HG03354 (cell line): ENCODE results near the gene LPIN1.

Source experiments
- ATAC-seq: cut with Tn5 transposase; IDR thresholded peaks from one replicate; pipeline ENCODE4 v1.9.1; 2021; ENCODE audit warnings: mild to moderate bottlenecking; ENCODE audit not compliant: unreplicated experiment, poor library complexity, severe bottlenecking

The LPIN1 gene

DNA sequence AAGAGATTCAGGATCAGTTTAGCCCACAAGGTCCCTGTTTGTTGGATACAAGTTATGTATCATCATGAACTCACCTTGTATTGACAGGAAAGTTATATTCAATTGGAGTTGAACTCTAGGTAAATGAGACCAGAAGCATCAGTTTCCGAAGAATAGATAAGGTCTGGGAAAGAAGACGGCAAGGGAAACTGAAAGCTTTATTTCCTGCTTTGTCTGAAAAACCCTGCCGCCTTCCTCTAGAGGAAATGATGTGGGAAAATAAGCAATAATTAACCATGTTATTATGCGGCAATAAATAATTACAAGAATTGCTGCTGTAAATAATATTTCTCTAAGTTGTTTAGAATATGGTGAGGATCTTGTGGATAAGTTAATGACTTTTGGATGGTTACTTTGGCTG, 32.0 kb downstream of the LPIN1 start:
- no peak for ATAC-seq

DNA sequence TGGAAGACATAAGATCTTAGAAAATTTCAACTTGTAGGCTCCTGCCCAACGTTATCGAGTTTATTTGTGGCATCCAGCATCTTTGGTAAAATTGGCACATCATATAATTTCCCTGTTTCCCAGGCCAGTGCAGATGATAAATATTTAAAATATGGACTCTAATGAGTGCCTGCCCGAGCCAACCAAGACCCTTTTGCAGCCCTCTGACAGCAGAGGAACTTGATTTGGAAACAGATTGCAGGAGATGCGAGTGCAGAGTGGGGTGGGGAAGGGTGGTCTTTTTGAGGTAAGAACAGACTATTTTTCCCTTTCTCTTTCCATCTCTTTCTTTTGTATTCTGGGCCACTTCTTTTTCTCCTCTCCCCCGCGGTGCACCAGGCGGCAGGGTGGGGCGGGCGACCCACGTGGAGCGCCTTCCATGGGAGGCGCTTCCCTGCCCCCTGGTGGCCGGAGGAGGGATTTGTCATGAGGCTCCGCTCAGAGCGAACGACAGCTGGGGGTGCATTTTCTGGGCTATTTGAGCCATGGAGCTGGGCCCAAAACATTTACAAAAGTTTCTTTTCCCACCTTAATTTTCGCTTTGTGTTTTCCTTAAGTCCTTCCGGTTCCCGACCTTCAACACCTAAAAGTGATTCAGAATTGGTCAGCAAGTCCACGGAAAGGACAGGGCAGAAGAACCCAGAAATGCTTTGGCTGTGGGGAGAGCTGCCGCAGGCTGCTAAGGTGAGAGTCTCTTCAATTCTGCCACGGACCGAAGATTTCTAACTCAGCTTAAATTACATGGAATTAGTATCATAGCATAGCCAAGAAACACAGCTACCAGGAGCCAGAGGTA, 32.7 kb downstream of the LPIN1 start:
- ATAC-seq: peak; percentile 90

DNA sequence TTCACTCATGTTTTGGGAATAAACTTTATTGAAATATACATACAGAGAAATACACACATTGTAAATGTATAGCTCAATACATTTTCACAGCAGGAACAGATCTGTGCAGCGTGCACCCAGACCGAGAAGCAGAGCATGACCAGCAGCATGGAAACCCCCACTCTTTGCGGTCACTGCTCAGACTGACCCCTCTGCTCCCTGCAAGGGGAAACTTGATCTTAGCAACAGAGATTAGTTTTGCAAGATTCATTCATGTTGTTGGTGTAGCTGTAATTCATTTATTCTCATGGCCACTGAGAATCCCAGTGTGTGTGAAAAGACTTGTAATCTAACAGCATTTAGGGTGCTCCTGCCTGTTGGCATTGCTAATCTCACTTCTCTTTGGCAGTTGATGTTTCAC, 35.2 kb downstream of the LPIN1 start:
- ATAC-seq: no peak

DNA sequence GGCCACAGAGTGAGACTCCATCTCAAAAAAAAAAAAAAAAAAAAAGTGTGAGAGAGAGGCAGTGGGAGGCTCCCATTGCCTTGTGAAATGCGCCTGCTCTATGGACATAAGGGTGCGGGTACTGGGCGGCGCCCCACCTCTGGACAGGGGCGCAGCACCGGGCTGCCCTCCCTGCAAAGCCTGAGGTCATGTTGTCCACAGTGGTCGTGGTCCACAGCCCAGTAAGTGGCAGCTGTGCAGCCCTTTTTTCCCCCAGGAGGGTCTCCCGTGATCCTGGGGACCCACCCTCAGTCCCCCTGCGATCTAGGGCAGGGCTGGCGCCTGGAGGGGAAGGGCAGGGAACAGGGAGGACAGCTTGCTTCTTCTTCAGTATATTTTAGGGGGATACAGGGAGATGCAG, 37.8 kb downstream of the LPIN1 start:
- no peak for ATAC-seq

DNA sequence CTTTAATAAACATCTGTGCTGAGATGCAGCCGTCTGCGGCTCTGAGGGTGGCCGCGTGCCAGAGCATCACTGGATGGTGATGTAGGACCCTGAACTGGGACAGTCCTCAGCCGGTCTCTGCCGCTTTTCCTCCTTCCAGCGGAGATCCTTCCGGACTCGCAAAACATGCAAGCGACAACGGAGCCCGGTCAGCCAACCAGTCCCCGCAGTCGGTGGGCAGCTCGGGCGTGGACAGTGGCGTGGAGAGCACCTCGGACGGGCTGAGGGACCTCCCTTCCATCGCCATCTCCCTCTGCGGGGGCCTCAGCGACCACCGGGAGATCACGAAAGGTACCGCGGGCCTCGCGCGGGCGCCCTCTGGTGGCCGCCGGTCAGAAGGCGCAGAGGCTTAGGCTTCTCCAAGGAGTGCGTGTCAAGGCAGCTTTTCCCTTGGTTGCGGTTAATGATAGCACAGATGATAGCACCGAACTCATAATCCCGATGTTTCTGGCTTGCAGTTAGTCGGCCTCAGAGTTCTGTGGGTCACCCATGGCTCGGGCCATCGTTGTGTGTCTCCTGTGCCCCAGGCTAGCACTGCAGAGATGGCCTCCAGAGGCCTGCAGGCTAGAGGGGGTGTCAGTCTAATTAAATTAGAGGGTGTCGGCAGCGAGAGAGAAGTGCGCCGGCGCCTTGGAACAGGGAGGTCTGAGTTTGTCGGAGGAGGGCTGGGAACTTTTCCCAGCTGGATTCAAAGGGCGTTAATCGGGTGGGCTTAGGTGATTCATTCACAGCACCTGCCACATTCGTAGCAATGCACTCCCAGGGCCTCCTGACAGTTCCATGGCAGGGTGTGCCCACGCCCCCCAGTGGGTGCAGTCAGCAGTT, 38.5 kb downstream of the LPIN1 start:
- no peak for ATAC-seq

DNA sequence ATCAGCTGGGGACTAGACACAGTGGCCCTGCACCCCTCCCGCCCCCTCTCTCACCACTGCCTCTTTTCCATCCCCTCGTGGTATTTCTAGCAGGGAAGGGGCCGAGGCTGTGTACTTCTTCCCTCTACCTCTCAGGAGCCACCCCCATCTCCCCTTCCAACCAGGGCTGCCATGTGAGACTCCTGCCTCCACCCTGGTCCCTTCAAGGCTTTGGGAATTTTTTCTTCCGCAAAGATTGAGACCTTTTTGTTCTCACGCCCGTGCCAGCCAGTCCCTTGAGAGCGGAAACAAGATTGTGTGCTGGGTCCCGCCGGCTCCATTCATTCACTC, 39.1 kb downstream of the LPIN1 start:
- no peak for ATAC-seq

DNA sequence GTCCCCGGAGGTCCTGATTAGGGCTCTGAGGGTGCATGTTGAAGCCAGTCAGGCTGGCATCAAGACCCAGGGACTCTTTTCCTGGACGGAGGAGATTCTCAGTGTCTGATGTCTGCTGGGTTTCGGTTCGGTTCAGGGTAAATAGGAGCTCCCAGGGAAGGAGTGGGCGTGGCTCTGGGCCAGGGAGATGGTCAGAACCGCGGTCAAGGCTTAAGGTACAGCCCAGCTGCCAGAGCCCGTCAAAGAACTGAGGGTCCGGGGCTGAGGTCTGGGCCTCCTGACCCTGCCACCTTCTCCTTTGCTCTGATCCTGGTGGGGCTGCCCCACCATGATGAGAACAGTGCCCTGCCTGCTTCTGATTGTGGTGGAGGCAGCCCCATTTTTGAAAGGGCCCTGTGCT, 39.8 kb downstream of the LPIN1 start:
- no peak for ATAC-seq

DNA sequence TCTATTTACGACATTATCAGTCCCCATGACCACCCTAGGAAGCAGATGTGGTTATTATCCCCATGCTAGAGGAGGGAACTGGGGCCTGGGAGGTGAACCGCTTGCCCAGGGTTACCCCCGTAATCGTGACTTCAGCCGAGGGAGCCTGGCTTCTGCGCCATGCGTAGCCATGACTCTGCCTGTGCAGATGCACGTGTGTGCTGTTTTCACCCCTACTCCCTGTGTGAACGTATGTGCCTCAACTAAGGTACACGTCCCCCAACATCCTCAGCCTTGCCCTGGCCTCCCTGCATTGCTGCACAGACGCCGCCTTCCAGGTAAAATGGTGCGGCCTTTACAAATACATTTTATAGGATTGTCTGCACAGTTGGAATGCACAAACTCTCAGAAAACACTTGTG, 40.2 kb downstream of the LPIN1 start:
- no peak for ATAC-seq

DNA sequence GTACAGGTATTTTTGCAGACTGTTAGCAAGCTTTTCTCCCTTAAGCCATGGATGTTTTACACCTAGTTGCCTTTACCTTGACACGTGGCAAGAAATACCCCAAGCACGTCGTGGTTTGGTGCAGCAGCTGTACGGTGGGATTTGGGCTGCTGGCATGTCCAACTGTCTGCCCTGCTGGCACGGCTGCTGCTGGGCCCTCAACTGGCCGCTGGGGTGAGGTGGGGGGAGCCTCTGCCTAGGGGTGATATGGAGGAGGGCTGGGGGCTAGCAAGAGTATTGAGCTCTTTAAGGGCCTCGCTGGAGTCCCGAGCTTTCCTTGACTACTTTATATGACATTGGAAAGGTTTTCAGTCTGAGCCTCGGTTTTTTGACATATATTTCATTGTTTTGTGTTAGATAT, 41.6 kb downstream of the LPIN1 start:
- no peak for ATAC-seq

DNA sequence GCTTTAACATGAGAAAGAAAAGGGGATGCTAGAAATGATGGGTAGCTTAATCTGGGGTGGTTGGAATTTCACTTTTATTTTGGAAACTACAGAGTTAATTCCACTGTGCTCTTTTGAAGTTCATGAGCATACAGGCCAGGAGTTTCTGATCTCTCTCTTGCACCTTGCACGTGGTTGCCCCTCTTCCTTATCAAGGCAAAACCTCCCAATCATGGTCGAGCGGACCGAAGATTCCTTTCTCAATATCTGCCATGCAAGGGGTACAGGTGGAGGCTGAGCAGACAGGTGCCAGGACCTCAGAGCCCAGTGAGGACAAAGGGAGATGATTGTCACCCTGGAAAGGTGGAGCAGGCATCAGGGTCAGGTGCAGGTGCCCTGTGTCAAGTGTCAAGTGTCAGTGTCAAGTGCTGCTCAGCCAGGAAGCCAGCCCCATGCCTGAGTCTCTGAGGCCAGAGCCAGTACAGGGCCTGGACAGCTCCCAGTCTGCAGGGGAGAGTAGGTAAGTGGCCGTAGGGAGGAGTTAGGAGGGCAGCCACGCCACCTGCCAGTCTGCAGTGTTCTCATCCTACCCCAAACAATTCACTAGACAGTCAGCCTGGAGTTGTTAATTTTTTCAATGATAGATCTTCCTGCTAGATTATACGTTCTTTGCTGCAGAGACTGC, 42.2 kb downstream of the LPIN1 start:
- no peak for ATAC-seq

DNA sequence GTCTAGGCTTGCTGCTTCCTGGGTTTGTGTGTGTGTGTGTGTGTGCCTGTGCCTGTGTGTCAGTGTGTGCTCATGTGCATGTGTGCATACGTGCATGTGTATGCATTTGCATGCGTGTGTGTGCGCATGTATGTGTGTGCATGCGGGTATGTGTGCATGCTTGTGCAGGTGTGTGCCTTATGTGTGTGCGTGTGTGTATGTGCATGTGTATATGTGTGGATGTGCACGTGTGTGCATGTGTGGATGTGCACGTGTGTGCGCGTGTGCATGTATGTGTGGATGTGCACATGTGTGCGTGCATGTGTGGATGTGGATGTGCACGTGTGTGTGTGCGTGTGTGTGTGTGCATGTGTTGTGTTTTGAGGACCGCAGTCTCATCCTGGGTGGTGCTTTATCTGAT, 42.8 kb downstream of the LPIN1 start:
- no peak for ATAC-seq

DNA sequence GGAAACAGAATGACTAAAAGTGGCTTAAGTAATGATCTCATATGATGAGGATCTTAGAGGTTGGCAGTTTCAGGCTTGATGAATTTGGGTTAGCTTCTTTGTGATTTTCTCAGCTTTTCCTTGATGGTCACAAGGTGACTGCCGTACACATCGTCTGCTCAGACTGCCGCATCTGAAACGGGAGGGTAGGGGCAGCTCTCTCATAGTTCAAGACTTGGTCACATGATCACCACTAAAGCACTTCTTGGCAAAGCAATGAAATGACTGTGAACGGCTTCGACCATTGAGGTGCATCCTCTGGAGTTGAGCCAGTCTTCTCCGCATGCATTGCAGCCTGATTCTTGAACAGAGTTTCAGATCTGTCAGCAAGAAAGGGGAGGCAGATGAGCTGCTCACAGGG, 43.8 kb downstream of the LPIN1 start:
- no peak for ATAC-seq

DNA sequence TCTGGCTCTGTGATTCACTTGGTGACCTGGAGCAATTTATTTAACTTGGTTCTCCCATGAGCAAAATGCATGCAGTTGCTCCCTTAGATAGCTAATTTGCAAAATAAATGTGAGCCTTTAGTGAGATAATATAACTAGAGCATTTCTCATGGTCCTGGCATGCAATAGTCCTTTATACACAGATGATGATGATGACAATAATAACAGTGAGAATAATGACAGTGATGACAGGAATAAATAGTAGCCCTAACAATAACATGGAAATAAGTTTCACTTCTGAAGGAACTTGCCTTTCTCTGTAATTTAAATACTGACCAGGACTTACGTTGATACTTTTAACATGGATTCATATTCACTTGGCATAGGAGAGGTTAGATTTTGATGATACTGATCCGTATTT, 49.2 kb downstream of the LPIN1 start:
- ATAC-seq: no peak

DNA sequence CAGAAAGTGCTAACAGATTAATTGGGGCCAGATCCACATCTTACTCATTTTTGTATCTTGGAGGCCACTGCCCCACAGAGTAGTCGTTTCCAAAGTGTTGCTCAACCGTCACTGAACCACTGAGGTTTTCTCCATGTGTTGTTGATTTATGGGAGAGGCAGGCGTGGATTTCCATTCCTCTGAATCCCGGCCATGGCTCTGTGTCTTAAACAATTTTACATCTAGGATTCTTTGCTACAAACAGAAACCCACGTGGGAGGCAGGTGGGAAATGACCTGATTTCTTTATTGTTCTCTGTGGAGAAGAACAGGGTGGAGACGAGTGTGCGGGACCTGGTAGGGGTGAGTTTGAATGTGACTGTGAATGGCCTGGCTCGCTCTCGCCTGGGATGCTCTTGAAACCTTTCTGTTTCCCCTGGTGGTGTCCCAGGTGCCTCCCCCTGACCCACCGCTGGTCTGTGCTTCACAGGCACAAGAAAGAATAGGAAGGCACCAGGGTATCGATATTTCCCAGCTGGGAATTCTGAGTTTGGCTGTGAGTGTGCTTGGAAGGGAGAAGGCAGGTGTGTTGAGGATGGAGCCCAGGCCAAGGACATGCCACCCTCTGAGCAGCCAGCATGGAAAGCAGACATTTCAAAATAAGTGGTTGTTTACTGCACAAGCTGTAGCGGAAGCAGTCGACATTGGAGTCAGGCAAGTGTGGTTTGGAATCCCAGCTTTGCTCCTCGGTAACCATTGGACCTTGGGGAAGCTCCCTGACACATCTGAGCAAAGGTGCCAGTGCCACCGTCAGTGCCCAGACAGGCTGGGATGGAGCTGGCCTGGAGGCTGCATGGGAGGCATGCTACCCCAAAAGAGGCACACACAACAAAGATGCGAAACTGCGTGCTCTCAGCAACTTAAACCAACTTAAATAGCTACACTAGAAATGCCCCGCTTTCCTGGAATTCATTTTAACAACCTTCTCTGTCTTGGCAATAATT, 50.0 kb downstream of the LPIN1 start:
- ATAC-seq: no peak

DNA sequence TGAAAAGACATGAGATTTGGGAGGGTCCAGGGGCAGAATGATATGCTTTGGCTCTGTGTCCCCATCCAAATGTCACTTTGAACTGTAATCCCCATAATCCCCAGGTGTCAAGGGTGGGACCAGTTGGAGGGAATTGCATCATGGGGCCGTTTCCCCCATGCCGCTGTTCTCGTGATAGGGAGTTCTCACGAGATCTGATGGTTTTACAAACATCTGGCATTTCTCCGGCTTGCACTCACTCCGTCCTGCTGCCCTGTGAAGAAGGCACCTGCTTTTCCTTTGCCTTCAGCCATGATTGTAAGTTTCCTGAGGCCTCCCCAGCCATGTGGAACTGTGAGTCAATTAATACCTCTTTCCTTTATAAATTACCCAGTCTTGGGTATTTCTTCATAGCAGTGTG, 51.4 kb downstream of the LPIN1 start:
- no peak for ATAC-seq

DNA sequence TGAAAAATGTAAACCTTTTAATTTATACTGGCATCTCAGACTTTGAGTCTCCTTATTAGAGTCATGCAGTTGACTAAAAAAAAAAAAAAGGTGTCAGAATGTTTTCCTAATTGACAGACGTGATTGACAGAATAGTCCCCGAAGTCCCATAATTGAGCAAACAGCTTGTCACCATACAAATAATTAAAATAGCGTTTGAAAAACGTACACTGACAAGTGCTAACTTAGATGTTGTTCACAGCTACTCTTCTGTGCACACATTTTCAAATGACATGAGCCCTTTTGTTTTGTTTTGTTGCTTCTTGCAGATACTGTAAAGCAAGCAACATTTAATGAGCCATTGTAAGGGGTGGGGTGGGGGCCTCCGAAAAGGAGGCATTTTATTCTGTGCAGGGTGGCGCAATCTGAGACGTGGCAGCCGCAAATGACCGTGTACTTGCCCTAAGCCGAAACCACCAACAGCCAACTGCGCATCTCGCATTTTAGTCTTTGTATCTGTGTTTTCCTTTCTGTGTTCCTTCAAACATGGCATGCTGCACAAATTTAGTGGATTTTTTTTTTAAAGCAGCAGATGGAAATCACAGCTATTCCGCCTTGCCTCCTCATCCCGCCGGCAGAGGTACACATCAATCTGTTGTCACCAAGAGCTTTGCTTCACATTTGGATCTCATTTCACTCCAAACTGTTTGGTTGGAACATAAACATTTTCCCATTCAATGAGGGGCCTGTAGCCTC, 52.4 kb downstream of the LPIN1 start:
- no peak for ATAC-seq

DNA sequence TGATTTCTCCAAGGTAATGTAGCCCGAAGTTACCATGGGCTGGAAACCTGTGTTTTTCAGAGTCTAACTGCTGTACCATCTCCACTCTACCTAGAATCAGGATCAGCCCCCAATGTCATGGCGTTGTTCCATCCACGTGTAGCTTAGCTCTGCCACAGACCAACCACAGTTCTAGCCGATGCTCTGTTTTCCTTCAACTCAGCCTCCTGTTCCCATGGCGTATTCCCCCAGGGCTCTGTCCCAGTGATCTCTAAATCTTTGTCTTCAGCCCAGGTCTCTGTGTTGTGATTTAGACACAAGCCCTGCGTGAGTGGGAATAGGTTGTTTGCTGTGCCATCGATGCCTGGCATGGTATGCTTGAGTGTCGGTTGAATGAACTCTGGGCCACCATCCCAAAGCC, 53.4 kb downstream of the LPIN1 start:
- no peak for ATAC-seq

DNA sequence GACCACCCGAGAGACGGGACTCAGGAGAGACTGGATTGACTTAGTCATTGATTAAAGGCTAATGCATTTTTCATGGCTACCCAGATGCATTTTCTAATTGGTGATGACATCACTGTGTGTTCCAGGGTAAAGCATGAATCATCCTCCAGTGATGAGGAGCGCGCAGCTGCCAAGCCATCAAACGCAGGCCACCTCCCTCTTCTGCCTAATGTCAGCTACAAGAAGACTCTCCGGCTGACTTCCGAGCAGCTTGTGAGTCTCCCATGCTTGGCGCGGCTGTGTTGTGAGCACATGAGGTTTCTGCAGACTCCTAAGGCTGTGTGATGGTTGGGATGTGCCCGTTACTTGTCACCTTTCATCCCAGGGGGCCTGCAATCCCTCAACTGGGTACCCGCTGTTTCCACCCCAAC, 56.4 kb downstream of the LPIN1 start:
- no peak for ATAC-seq

DNA sequence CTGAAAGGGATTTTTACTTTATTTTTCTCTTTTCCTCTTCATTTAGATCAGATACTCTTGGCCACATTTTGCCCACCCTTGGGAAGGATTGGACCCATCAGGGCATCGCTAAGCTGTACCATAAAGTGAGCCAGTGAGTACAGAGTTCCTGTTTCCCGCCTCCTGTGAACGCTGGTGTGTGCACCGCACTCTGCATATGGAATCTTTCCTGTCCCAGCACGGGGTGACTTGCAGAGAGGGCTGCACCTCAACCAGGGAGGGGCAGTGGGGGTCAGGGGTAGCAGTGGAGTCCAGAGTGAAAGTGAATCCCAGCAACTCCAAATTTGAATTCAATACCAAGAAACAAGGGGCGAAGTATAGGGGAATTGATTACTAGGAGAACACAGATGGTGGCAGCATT, 58.6 kb downstream of the LPIN1 start:
- ATAC-seq: no peak
